NK-92 (cell line): ENCODE results near the gene USP46.

Experiments used
- DNase-seq: peaks from one replicate; lab custom pipeline; 2025; ENCODE audit not compliant: unreplicated experiment; lab: John Stamatoyannopoulos, UW

USP46 gene

DNA sequence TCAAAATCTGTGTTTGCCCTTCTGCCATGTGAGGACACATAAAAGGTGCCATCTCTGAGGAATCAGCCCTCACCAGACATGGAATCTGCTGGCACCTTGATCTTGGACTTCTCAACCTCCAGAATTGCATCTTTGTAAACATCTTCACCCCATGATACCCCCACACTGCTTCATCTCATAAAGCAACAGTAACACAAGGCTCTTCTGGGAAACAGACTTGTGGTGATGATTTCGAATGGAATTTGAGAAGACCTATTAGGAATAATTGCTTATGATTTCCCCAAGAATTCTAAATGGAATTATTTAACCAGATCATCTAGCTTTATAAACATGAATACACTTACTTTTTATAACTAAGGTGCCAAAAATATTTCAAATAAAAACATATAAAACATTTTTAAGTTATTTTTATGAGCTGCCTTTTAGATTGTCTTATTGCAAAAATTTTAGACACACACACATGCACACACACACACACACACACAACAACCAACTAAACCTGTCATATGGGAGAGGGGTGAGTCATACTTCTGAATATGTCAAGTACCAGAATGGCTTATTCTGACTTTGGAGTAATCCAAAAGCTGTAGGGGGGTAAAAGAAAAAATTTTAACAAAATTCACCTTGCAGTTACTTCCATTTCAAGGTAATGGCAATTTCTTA is 82.0 kb downstream of the USP46 start:
- no peak for DNase-seq

DNA sequence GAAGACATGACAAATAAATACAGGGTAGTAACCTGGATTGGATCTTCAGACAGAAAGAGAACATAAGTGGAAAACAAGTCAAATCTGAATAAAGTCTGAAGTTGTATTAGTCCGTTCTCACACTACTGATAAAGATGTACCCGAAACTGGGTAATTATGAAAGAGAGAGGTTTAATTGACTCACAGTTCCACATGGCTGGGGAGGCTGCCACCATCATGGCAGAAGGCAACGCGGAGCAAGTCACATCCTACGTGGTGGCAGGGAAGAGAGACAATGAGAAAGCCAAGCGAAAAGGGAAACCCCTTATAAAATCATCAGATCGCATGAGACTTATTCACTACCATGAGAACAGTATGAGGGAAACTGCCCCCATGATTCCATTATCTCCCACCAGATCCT is 82.8 kb downstream of the USP46 start:
- DNase-seq: no peak

GRCh38 chr4:52575406-52575805 is 83.7 kb downstream of the USP46 start:
- DNase-seq: no peak

DNA sequence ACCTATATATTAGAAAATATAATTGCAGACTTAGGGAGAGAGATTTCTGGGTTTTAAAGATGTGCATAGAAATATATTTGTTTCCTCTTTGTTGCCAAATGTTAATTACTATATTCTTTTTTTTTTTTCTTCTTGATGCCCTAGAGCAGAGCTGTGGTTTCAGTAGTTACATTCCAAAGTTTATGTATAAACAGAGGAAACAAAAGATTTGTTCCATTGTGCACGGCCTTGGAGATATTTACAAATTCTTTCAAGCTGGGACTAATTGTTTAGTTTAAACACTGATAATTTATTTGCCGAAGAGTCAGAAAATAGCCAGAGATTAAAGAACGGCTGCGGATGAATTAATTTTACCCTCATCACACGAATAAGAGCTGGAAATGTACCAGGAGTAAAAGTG is 85.1 kb downstream of the USP46 start:
- DNase-seq: no peak

DNA sequence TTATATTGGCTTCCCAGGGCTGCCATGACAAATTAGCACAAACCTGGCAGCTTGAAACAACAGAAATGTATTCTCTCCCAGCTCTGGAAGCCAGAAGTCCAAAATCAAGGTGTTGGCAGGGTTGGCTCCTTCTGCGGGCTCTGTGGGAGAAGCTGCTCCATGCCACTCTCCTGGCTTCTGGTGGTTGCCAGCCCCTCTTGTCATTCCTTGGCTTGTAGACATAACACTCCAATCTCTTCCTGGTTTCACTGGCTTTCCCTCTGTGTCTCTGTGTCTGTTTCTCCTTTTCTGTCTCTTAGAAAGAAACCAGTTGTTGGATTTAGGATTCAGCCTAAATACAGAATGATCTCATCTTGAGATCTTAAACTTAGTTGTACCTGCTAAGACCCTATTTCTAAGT is 85.5 kb downstream of the USP46 start:
- no peak for DNase-seq

- no peak for DNase-seq
Observed at GRCh38 chr4:52572936-52573485, 86.1 kb downstream of the USP46 start.

GRCh38 chr4:52568351-52568750 is 90.8 kb downstream of the USP46 start:
- DNase-seq: no peak

DNA sequence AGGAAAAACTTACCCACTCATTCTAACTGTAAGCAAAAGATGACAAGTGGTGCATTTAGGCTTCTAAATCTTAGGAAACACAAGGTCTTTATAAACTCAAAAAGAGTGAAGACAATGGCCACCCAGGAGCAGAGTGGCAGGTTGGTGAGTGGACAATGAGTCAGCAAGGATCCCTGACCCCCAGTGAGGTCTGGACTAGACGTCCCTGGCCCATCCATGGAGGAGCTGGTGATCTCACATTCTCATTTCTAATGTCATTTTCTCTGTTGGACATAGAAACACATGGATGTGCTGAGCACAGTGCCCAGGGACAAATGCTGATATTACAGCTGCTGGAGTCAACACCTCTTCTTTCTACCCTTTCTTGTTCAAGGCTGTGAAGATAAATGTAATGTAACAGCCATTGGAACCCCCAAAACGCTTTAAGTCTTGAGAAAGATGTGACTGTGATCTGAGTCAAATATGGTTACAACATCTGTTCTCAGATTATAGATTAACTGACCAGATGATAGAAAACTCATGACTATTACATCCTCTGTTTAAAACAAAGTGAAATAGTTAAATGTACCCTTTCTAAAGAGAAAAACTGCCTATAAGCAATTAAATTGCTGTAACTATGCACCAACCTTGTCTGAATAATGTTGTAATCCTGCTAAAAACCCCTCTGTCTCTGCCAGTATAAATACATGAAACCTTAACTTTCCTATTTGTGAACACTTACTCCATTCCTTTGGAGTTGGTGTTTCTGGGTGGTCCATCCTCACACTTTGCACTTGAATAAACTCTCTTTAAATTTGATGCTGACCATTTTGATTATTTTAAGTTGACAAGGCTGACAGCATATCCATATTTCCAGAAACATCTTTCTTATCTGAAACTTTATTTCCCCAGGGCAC is 92.7 kb downstream of the USP46 start:
- no peak for DNase-seq

GRCh38 chr4:52560844-52561280 is 98.2 kb downstream of the USP46 start:
- no peak for DNase-seq

GRCh38 chr4:52555356-52555716 is 103.8 kb downstream of the USP46 start:
- DNase-seq: no peak

DNA sequence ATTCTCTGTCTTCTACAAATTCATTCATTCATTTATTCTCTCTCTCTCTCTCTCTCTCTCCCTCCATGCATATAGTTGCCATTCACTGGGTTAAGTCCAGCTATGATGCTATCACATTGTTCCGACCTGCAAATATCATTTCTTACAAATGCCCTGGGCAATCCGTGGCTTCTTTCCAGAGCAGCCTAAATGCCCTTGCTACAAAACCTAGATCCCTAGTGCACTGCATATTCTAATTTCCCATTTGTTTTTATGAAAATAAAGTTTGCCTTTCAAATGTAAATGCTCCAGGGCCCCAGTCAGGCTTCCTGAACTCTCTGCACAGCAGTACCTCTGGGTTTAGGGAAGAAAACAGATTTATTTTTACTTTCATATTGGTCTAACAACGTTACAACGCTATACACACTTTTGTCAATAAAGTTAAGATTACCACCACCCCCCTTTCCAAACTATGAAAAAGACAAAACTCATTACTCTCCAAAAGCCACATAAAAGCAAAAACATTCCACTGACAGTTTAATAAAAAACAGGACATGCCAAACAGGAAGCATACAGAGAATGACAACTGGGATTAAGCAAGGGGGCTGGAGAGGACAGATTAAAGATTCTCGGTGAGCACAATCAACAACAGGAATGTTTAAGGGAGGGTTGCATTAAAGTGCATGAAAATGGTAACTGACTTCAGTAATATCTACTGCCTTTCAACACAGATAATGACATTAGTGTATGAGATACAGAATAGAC is 104.3 kb downstream of the USP46 start:
- no peak for DNase-seq

DNA sequence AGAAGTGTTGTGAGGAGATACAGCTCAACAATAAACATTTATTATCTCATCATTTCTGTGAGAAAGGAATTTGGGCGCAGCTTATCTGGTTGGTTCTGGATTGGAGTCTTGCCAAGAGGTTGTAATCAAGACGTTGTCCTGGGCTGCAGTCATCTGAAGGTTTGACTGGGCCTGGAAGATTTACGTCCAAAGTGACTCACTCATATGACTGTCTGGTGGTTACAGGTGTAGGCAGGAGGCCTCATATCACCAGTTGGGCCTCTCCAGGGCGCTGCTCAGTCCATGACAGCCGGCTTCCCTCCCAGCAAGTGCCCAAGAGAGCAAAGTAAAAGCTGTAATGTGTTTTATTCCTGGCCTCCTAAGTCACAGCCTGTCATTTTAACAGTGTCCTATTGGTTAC is 106.3 kb downstream of the USP46 start:
- DNase-seq: no peak

- DNase-seq: no peak
Observed at GRCh38 chr4:52551487-52551886, 107.6 kb downstream of the USP46 start.

DNA sequence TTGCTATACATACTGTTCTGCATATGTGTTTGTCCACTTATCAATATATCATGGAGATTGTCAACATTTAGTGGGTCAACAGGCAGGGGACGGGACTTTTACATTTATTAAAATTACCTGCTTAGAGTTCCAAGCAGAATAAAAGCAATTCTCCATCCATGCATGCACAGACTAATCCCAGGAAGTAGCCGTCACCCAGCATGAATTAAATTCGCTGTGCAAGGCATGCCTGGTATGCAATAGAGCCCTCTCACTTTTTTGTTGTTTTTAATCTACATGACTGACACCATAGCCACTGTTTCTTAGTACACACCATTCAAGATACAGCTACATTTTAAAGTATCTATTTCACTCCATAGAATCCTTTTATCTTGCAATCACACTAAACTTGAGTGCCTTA is 108.9 kb downstream of the USP46 start:
- DNase-seq: no peak

DNA sequence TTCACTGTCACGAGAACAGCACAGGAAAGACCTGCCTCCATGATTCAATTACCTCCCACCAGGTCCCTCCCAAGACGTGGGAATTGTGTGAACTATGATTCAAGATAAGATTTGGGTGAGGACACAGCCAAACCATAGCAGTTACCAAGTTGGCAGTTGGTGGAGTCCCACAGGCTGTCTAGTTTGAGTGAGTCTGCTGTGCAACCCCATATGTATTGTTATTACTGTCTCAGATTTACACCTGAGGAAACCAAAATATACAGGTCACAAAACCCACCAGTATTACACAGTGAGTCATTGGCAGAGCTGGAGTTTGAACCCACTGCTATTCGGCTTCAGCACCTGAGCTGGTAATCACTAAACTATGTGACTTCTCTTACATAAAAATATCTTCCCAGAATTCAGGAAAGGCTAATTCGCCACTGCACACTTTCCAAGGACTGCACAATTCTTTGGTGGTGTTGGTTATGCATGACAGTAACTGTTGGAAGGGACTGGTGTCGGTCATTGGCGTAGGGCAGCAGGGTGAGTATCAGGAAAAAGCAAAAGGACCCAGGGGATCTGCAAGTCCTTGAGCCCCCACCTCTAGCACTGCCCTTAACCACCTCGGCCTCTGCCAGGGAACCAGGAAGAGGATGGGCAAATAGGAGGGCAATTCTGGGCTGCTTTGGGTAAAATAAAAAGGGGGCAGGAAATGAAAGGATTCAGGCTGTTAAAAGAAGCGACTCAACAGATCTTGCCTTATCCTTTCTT is 110.1 kb downstream of the USP46 start:
- DNase-seq: no peak

GRCh38 chr4:52546449-52546848 is 112.7 kb downstream of the USP46 start:
- DNase-seq: no peak

GRCh38 chr4:52545099-52546069 is 113.7 kb downstream of the USP46 start:
- DNase-seq: no peak
